LoVo (cell line): Measurements from ENCODE around the gene CLEC2B.

Experiments used
- DNase-seq: peaks from one replicate; pipeline ENCODE4 v3.0.0-alpha.2; 2016; ENCODE audit warnings: low spot score

Gene CLEC2B

GRCh38 chr12:9808504-9808903 lies 60.6 kb downstream of the CLEC2B start:
- DNase-seq: no peak

- DNase-seq: no peak
Measured at GRCh38 chr12:9806714-9807113, 62.4 kb downstream of the CLEC2B start.

GRCh38 chr12:9805883-9806282 lies 63.3 kb downstream of the CLEC2B start:
- DNase-seq: no peak
